HG02938 (cell line): ENCODE data around the gene ANKRD39.

Experiments used
- ATAC-seq: cut with Tn5 transposase; IDR thresholded peaks from one replicate; pipeline ENCODE4 v1.9.1; 2021; ENCODE audit warnings: mild to moderate bottlenecking, moderate library complexity; ENCODE audit not compliant: unreplicated experiment

The ANKRD39 gene

GRCh38 chr2:96888072-96889011 is 30.5 kb upstream of the ANKRD39 start:
- ATAC-seq, result no peak

GRCh38 chr2:96887493-96888012 is 29.7 kb upstream of the ANKRD39 start:
- no peak for ATAC-seq

GRCh38 chr2:96885432-96886347 is 27.9 kb upstream of the ANKRD39 start:
- no peak for ATAC-seq

- no peak for ATAC-seq
These were observed 26.7 kb upstream of the ANKRD39 start for GRCh38 chr2:96884299-96885094.

- no peak for ATAC-seq
These were observed 25.5 kb upstream of the ANKRD39 start for GRCh38 chr2:96883306-96883705.

GRCh38 chr2:96882906-96883305 is 25.1 kb upstream of the ANKRD39 start:
- no peak for ATAC-seq

- ATAC-seq, result no peak
These were observed 24.4 kb upstream of the ANKRD39 start for GRCh38 chr2:96882230-96882629.

- no peak for ATAC-seq
These were observed 23.8 kb upstream of the ANKRD39 start for GRCh38 chr2:96881349-96882195.

GRCh38 chr2:96880891-96881273 is 23.1 kb upstream of the ANKRD39 start:
- no peak for ATAC-seq

GRCh38 chr2:96879545-96880040 is 21.8 kb upstream of the ANKRD39 start:
- no peak for ATAC-seq

GRCh38 chr2:96878796-96879544 is 21.2 kb upstream of the ANKRD39 start:
- no peak for ATAC-seq

- ATAC-seq, result no peak
These were observed 20.4 kb upstream of the ANKRD39 start for GRCh38 chr2:96878171-96878570.

- no peak for ATAC-seq
These were observed 19.8 kb upstream of the ANKRD39 start for GRCh38 chr2:96877631-96878092.

GRCh38 chr2:96877042-96877451 is 19.2 kb upstream of the ANKRD39 start:
- no peak for ATAC-seq

GRCh38 chr2:96876269-96877041 is 18.6 kb upstream of the ANKRD39 start:
- no peak for ATAC-seq

GRCh38 chr2:96875498-96876268 is 17.9 kb upstream of the ANKRD39 start:
- ATAC-seq, result no peak

- ATAC-seq, result no peak
These were observed 16.5 kb upstream of the ANKRD39 start for GRCh38 chr2:96874198-96874831.
